IMR-90 (cell line): ENCODE measurements around the gene LBH. TPM values are rescaled to one million over a fixed set of nuclear protein-coding genes. Genes with fewer than 3 reads are reported as not detected.

Experiments
- ATAC-seq: fragments of 200-7000 bp; cut with Tn5 transposase; 2 replicates; pipeline ENCODE4 v1.9.1; 2020; ENCODE audit warnings: low read depth, mild to moderate bottlenecking, moderate library complexity
- BruUV-seq: library from RNA; stranded (reverse); fragments of 400-500 nt; replicated peaks from 2 replicates; lab custom pipeline; 2021; lab: Mats Ljungman, UMichigan
- CTCF ChIA-PET: fragments of 300-600 bp; formaldehyde crosslinking; extraction: SDS; loops from one replicate; lab custom pipeline; 2021; ENCODE audit warnings: antibody characterized with exemption; lab: Yijun Ruan, JAX
- POLR2A ChIA-PET: fragments of 300-600 bp; sonication (Branson Sonifier 250); formaldehyde crosslinking; loops from one replicate; lab custom pipeline; 2022; ENCODE audit warnings: antibody characterized with exemption; ENCODE audit not compliant: unreplicated experiment; lab: Charles Lee
- DNase-seq: peaks from one replicate; pipeline ENCODE4 v3.0.0; 2013
- H2AFZ ChIP-seq: replicated peaks from 2 replicates; pipeline ENCODE3; 2013; ENCODE audit warnings: low read length, mild to moderate bottlenecking; ENCODE audit not compliant: poor library complexity
- H2AK5ac ChIP-seq: 2 replicates; pipeline ENCODE4 v1.6.1; 2013; ENCODE audit warnings: low read depth, low read length, inconsistent platforms
- H2AK9ac ChIP-seq: replicated peaks from 2 replicates; pipeline ENCODE3; 2013; ENCODE audit warnings: mild to moderate bottlenecking, low read depth, low read length, moderate library complexity; ENCODE audit not compliant: poor library complexity
- H2BK120ac ChIP-seq: 2 replicates; pipeline ENCODE4 v1.6.1; 2013; ENCODE audit warnings: low read depth, low read length, inconsistent platforms
- H2BK15ac ChIP-seq: 3 replicates; pipeline ENCODE4 v1.6.1; 2013; ENCODE audit warnings: low read depth, low read length, inconsistent platforms
- H2BK20ac ChIP-seq: 2 replicates; pipeline ENCODE4 v1.6.1; 2013; ENCODE audit warnings: low read depth, mild to moderate bottlenecking, inconsistent platforms, low read length, moderate library complexity
- H2BK5ac ChIP-seq: 2 replicates; pipeline ENCODE4 v1.6.1; 2013; ENCODE audit warnings: mild to moderate bottlenecking, low read depth, low read length, inconsistent platforms; ENCODE audit not compliant: poor library complexity, severe bottlenecking
- H3K14ac ChIP-seq: replicated peaks from 2 replicates; pipeline ENCODE4 v1.6.1; 2013; ENCODE audit warnings: low read depth, low read length, inconsistent platforms
- H3K18ac ChIP-seq: 2 replicates; pipeline ENCODE4 v1.6.1; 2013; ENCODE audit warnings: low read depth, low read length, control low read depth
- H3K23ac ChIP-seq: 2 replicates; pipeline ENCODE4 v1.6.1; 2013; ENCODE audit warnings: low read depth, low read length, inconsistent platforms
- H3K27ac ChIP-seq: 2 replicates; pipeline ENCODE4 v1.5.1; 2013; ENCODE audit warnings: mild to moderate bottlenecking, control low read depth, low read length; ENCODE audit not compliant: insufficient read depth
- H3K27me3 ChIP-seq: 2 replicates; pipeline ENCODE4 v1.6.1; 2013; ENCODE audit warnings: low read length; ENCODE audit not compliant: control insufficient read depth, insufficient read depth
- H3K36me3 ChIP-seq: 2 replicates; pipeline ENCODE4 v1.6.1; 2013; ENCODE audit warnings: low read length, mixed read lengths; ENCODE audit not compliant: control insufficient read depth, insufficient read depth
- H3K4ac ChIP-seq: 2 replicates; pipeline ENCODE4 v1.6.1; 2013; ENCODE audit warnings: low read depth, low read length, inconsistent platforms
- H3K4me1 ChIP-seq: 2 replicates; pipeline ENCODE4 v1.6.1; 2013; ENCODE audit warnings: low read length, mixed read lengths; ENCODE audit not compliant: control insufficient read depth, insufficient read depth
- H3K4me2 ChIP-seq: 2 replicates; pipeline ENCODE4 v1.6.1; 2013; ENCODE audit warnings: low read depth, mild to moderate bottlenecking, control low read depth, low read length, moderate library complexity
- H3K4me3 ChIP-seq: 2 replicates; pipeline ENCODE4 v1.5.1; 2013; ENCODE audit warnings: low read depth, mild to moderate bottlenecking, control low read depth, low read length, moderate library complexity; ENCODE audit not compliant: insufficient read depth
- H3K56ac ChIP-seq: 2 replicates; pipeline ENCODE4 v1.6.1; 2013; ENCODE audit warnings: low read length, inconsistent platforms; ENCODE audit not compliant: insufficient read depth; ENCODE audit errors: extremely low read depth
- H3K79me1 ChIP-seq, 2 experiments: 2 replicates each; pipeline ENCODE4 v1.6.1; 2013; ENCODE audit warnings: low read length in 2 of 2, inconsistent platforms in 1 of 2, low read depth in 1 of 2
- H3K9ac ChIP-seq: 2 replicates; pipeline ENCODE4 v1.6.1; 2013; ENCODE audit warnings: low read depth, low read length, control low read depth
- H3K9me1 ChIP-seq: 2 replicates; pipeline ENCODE4 v1.6.1; 2013; ENCODE audit warnings: low read length, inconsistent platforms; ENCODE audit not compliant: insufficient read depth
- H3K9me3 ChIP-seq: 2 replicates; pipeline ENCODE4 v1.6.1; 2013; ENCODE audit warnings: low read length; ENCODE audit not compliant: control insufficient read depth, insufficient read depth
- H4K20me1 ChIP-seq: 2 replicates; pipeline ENCODE4 v1.6.1; 2013; ENCODE audit warnings: low read length, inconsistent platforms; ENCODE audit not compliant: insufficient read depth
- H4K5ac ChIP-seq: 2 replicates; pipeline ENCODE4 v1.6.1; 2013; ENCODE audit warnings: mild to moderate bottlenecking, low read depth, low read length, control low read depth
- H4K8ac ChIP-seq, 2 experiments: 2 replicates each; pipeline ENCODE4 v1.6.1; 2013; ENCODE audit warnings: low read depth in 2 of 2, low read length in 2 of 2, control low read depth in 1 of 2, inconsistent platforms in 1 of 2
- H4K91ac ChIP-seq: 2 replicates; pipeline ENCODE4 v1.6.1; 2013; ENCODE audit warnings: low read depth, low read length, inconsistent platforms; ENCODE audit not compliant: insufficient read depth
- CEBPB ChIP-seq: IDR thresholded peaks from 2 replicates; pipeline ENCODE4 v1.6.1; 2012; ENCODE audit warnings: low read depth, low read length, improper control_type of control experiment
- RCOR1 ChIP-seq: IDR thresholded peaks from 2 replicates; pipeline ENCODE4 v1.6.1; 2012; ENCODE audit warnings: mild to moderate bottlenecking, low read length, improper control_type of control experiment; ENCODE audit not compliant: insufficient replicate concordance
- WGBS, 2 experiments: methylation state at CpG; one replicate each; pipeline versions ENCODE4 v1.1.5 to v1.1.7; 2013; ENCODE audit warnings: missing lambda C conversion rate in 2 of 2; ENCODE audit not compliant: insufficient read length in 1 of 2; ENCODE audit errors: extremely low coverage in 2 of 2; 5-methylcytosine and 5-hydroxymethylcytosine counted together
- dilution Hi-C: fragments of 300-500 bp; cut with HindIII; formaldehyde crosslinking; loops from one replicate; pipeline ENCODE4 v1.14.3; 2018; ENCODE audit warnings: low sequenced_read_pairs; ENCODE audit not compliant: unreplicated experiment
- in situ Hi-C: fragments of 300-500 bp; cut with MboI; formaldehyde crosslinking; loops from 3 replicates; pipeline ENCODE4 v1.14.3; 2019; ENCODE audit warnings: low sequenced_read_pairs, inconsistent platforms, mixed read lengths
- intact Hi-C: fragments of 100-400 bp; cut with micrococcal nuclease; formaldehyde crosslinking; loops from 2 replicates; pipeline ENCODE4 v1.10.0; 2022
- polyA plus RNA-seq, 3 experiments: library from polyadenylated mRNA; depleted of rRNA; stranded (reverse); fragments of >200 nt; gene quantifications; 2 replicates each; pipeline ENCODE4 v1.2.3, GENCODE V29; 2012; ENCODE audit warnings: low replicate concordance in 1 of 3
- total RNA-seq: library from RNA; depleted of rRNA; stranded (reverse); fragments of >200 nt; gene quantifications from 2 replicates; pipeline ENCODE4 v1.2.3, GENCODE V29; 2012

Gene LBH
- total and polyA plus RNA-seq, 2 of the 4 experiments (the other 2 are of a cell fraction), result 158 to 202 TPM

DNA sequence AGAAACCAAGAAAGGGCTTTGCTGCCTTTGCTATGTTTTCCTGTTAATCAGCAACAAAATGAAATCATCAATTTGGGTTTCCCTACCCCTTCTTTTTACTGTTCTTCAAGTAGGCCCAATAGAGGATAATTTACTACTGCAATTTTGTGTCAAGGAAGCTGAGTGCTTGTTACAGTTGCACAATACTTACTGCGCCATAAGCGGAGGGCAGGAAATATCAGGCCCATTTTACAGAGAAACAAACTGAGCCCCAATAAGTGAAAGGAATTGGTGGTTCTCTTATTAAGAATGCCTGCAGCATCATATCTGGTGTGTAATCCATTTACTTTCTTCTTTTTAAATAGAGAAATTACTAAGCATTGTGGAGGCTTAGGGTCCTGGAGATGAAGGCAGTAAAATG is 9.3 kb upstream of the LBH start:
- ATAC-seq (no peak), DNase-seq (no peak)
- Histone ChIP-seq H3K14ac (no peak overlapping the region), H2AFZ (no peak overlapping the region), H2BK20ac (no peak overlapping the region), H2BK15ac (no peak overlapping the region), H2BK5ac (no peak overlapping the region), H3K27ac (no peak overlapping the region), H3K9me3 (no peaks in the 10 kb centered on the region), H4K91ac (no peak overlapping the region), H3K4me3 (no peak overlapping the region), H3K23ac (no peak overlapping the region), H3K79me1 (peaks cover 5 to 6% of the 10 kb centered on the region in 2 experiments; a peak in 3 of 4 replicates), H3K18ac (no peak overlapping the region), H4K20me1 (no peaks in the 10 kb centered on the region), H3K36me3 (no peaks in the 10 kb centered on the region), H3K56ac (no peak overlapping the region), H2AK5ac (no peak overlapping the region), H3K27me3 (no peaks in the 10 kb centered on the region; the same call in 1 of the 2 replicates), H3K9ac (no peak overlapping the region), H3K4ac (no peak overlapping the region), H3K4me1 (peaks cover 11% of the 10 kb centered on the region), H2AK9ac (no peak overlapping the region), H3K4me2 (no peak overlapping the region), H2BK120ac (no peak overlapping the region), H4K5ac (no peak overlapping the region), H3K9me1 (peaks cover 10% of the 10 kb centered on the region), H4K8ac (no peak overlapping the region)
- in situ Hi-C loops, result loop anchor here (25.0 kb wide), 1 partner anchor 640 kb away; no protein-coding TSS in a partner anchor
- ChIA-PET CTCF (interaction anchor here (0.5 kb wide), 1 partner anchor 209 kb away, joined by 3 read pairs; no protein-coding TSS in a partner anchor), POLR2A (no interaction called here)
- BruUV-seq, result no TSS peak
- intact Hi-C loops, result no loop called here
- no CpG with 5 or more reads among the region's 2 CpGs for WGBS, 2 experiments
- dilution Hi-C loops, result no loop called here
- TF ChIP-seq RCOR1 (no peak), CEBPB (peak; percentile 69)
